GM18511 (cell line): Measurements from ENCODE around the gene AKT1S1.
"Not testable (repeated sequence)": the region's sequence is repeated elsewhere in the genome, so short reads cannot be mapped to it uniquely, and the experiment has no call there.

Experiments used
- ATAC-seq: cut with Tn5 transposase; IDR thresholded peaks from one replicate; pipeline ENCODE4 v1.9.1; 2021; ENCODE audit warnings: mild to moderate bottlenecking, moderate library complexity; ENCODE audit not compliant: unreplicated experiment

AKT1S1 gene

GRCh38 chr19:49840321-49840720, 36.8 kb downstream of the AKT1S1 start:
- ATAC-seq = no peak

GRCh38 chr19:49839713-49840112, 37.4 kb downstream of the AKT1S1 start:
- ATAC-seq = no peak

GRCh38 chr19:49838885-49839588, 38.1 kb downstream of the AKT1S1 start:
- ATAC-seq = no peak

GRCh38 chr19:49837425-49837824, 39.7 kb downstream of the AKT1S1 start:
- no peak for ATAC-seq

GRCh38 chr19:49837009-49837310, 40.2 kb downstream of the AKT1S1 start:
- ATAC-seq = no peak

- no peak for ATAC-seq
Measured at GRCh38 chr19:49836176-49837008, 40.8 kb downstream of the AKT1S1 start.

GRCh38 chr19:49835562-49835961, 41.6 kb downstream of the AKT1S1 start:
- no peak for ATAC-seq

GRCh38 chr19:49833599-49833998, 43.6 kb downstream of the AKT1S1 start:
- no peak for ATAC-seq

- ATAC-seq = no peak
Measured at GRCh38 chr19:49832556-49832955, 44.6 kb downstream of the AKT1S1 start.

- no peak for ATAC-seq
Measured at GRCh38 chr19:49831592-49831991, 45.6 kb downstream of the AKT1S1 start.

- ATAC-seq = no peak
Measured at GRCh38 chr19:49830766-49831165, 46.4 kb downstream of the AKT1S1 start.

- ATAC-seq = no peak
Measured at GRCh38 chr19:49829721-49830120, 47.4 kb downstream of the AKT1S1 start.

GRCh38 chr19:49829200-49829599, 48.0 kb downstream of the AKT1S1 start:
- ATAC-seq = no peak

- no peak for ATAC-seq
Measured at GRCh38 chr19:49827034-49827433, 50.1 kb downstream of the AKT1S1 start.

- ATAC-seq = no peak
Measured at GRCh38 chr19:49824662-49825061, 52.5 kb downstream of the AKT1S1 start.

- no peak for ATAC-seq
Measured at GRCh38 chr19:49823472-49823871, 53.7 kb downstream of the AKT1S1 start.

GRCh38 chr19:49820125-49820524, 57.0 kb downstream of the AKT1S1 start:
- no peak for ATAC-seq

GRCh38 chr19:49819452-49820115, 57.6 kb downstream of the AKT1S1 start:
- ATAC-seq = not testable (repeated sequence)
